HG03439 (cell line): Measurements from ENCODE around the gene RPS6KA3.
A peak's percentile ranks its signal among the peaks of the same experiment; 100 is the strongest.
"Not testable (repeated sequence)": the region's sequence is repeated elsewhere in the genome, so short reads cannot be mapped to it uniquely, and the experiment has no call there.

Source experiments
- ATAC-seq: cut with Tn5 transposase; IDR thresholded peaks from one replicate; pipeline ENCODE4 v1.9.1; 2021; ENCODE audit warnings: mild to moderate bottlenecking, moderate library complexity; ENCODE audit not compliant: unreplicated experiment

Gene RPS6KA3

GRCh38 chrX:20224814-20225487, 41.8 kb downstream of the RPS6KA3 start:
- ATAC-seq, result peak; percentile 96

GRCh38 chrX:20221902-20222301, 44.8 kb downstream of the RPS6KA3 start:
- ATAC-seq, result no peak

- no peak for ATAC-seq
These were observed 47.7 kb downstream of the RPS6KA3 start for GRCh38 chrX:20218836-20219505.

- ATAC-seq, result no peak
These were observed 48.8 kb downstream of the RPS6KA3 start for GRCh38 chrX:20217906-20218305.

- no peak for ATAC-seq
These were observed 49.4 kb downstream of the RPS6KA3 start for GRCh38 chrX:20217271-20217670.

GRCh38 chrX:20215565-20215964, 51.1 kb downstream of the RPS6KA3 start:
- no peak for ATAC-seq

GRCh38 chrX:20212486-20213089, 54.1 kb downstream of the RPS6KA3 start:
- peak; percentile 97 for ATAC-seq

GRCh38 chrX:20211261-20211786, 55.4 kb downstream of the RPS6KA3 start:
- no peak for ATAC-seq

GRCh38 chrX:20205927-20206708, 60.6 kb downstream of the RPS6KA3 start:
- ATAC-seq, result peak; percentile 92

- no peak for ATAC-seq
These were observed 62.4 kb downstream of the RPS6KA3 start for GRCh38 chrX:20204351-20204750.

GRCh38 chrX:20197641-20198210, 69.0 kb downstream of the RPS6KA3 start:
- ATAC-seq, result no peak

- ATAC-seq, result no peak
These were observed 77.5 kb downstream of the RPS6KA3 start for GRCh38 chrX:20189171-20189570.

- ATAC-seq, result no peak
These were observed 84.9 kb downstream of the RPS6KA3 start for GRCh38 chrX:20181598-20182329.

GRCh38 chrX:20177093-20177492, 89.6 kb downstream of the RPS6KA3 start:
- ATAC-seq, result no peak

GRCh38 chrX:20173856-20174255, 92.9 kb downstream of the RPS6KA3 start:
- no peak for ATAC-seq

GRCh38 chrX:20173313-20173712, 93.4 kb downstream of the RPS6KA3 start:
- no peak for ATAC-seq

- ATAC-seq, result no peak
These were observed 94.8 kb downstream of the RPS6KA3 start for GRCh38 chrX:20171887-20172286.

- ATAC-seq, result not testable (repeated sequence)
These were observed 104.2 kb downstream of the RPS6KA3 start for GRCh38 chrX:20162516-20162915.

- ATAC-seq, result no peak
These were observed 106.8 kb downstream of the RPS6KA3 start for GRCh38 chrX:20159797-20160385.

GRCh38 chrX:20151689-20152088, 115.0 kb downstream of the RPS6KA3 start:
- no peak for ATAC-seq
